ENCODE results near the gene IQGAP2.

Gene IQGAP2

GRCh38 chr5:76488969-76489368 is 85.9 kb downstream of the IQGAP2 start:
- Histone ChIP-seq H4K91ac (ENCODE audit: low read depth, low read length) (no peak overlapping the region), H3K4me3 (ENCODE audit: low read depth, low read length) (no peak overlapping the region), H3K27ac (ENCODE audit: low read depth, low read length) (no peak overlapping the region), H3K36me3 (ENCODE audit: control insufficient read depth in 1 of 2, insufficient read depth in 2 of 2, low read length in 2 of 2) (no peaks in the 10 kb centered on the region), H3K4me2 (ENCODE audit: low read length) (no peak overlapping the region), H3K4ac (ENCODE audit: low read depth, low read length) (no peak overlapping the region), H3K14ac (ENCODE audit: low read length) (no peak overlapping the region), H3K4me1 (ENCODE audit: control insufficient read depth in 1 of 2, insufficient read depth in 2 of 2, low read length in 2 of 2) (peaks cover 9 to 10% of the 10 kb centered on the region in 2 experiments), H3K79me2 (ENCODE audit: control insufficient read depth, insufficient read depth, low read length, poor library complexity) (no peaks in the 10 kb centered on the region), H2AK5ac (ENCODE audit: low read length) (no peak overlapping the region), H4K12ac (ENCODE audit: low read depth, low read length) (no peak overlapping the region), H4K8ac (ENCODE audit: low read depth, low read length) (no peak overlapping the region), H3K9me3 (ENCODE audit: insufficient read depth, low read depth, low read length) (peaks cover 1% of the 10 kb centered on the region), H3K79me1 (ENCODE audit: low read length) (no peaks in the 10 kb centered on the region), H2BK12ac (ENCODE audit: low read length) (no peak overlapping the region), H2BK120ac (ENCODE audit: insufficient read depth, low read length, poor library complexity) (no peak overlapping the region), H3K27me3 (ENCODE audit: insufficient read depth, low read length) (no peaks in the 10 kb centered on the region), H2BK5ac (ENCODE audit: low read depth, low read length, poor library complexity) (no peak overlapping the region), H3K23ac (ENCODE audit: low read length) (no peak overlapping the region), H3K18ac (ENCODE audit: low read length) (no peak overlapping the region), H3K9ac (ENCODE audit: low read length) (no peak overlapping the region), H2AFZ (ENCODE audit: insufficient read depth, low read length, poor library complexity) (no peak overlapping the region)
- no CpG with 5 or more reads among the region's 6 CpGs for WGBS (ENCODE audit: extremely low coverage, insufficient coverage, insufficient read length)
- no peak for DNase-seq

- no peak overlapping the region for H3K4me2 ChIP-seq (ENCODE audit: low read length)
- no peak overlapping the region for H3K4ac ChIP-seq (ENCODE audit: low read depth, low read length)
- no peaks in the 10 kb centered on the region for H3K36me3 ChIP-seq (ENCODE audit: control insufficient read depth in 1 of 2, insufficient read depth in 2 of 2, low read length in 2 of 2)
- no peak overlapping the region for H3K27ac ChIP-seq (ENCODE audit: low read depth, low read length)
- H3K79me2 ChIP-seq (ENCODE audit: control insufficient read depth, insufficient read depth, low read length, poor library complexity): no peaks in the 10 kb centered on the region
- no peak overlapping the region for H3K18ac ChIP-seq (ENCODE audit: low read length)
- H3K9me3 ChIP-seq (ENCODE audit: insufficient read depth, low read depth, low read length): peaks cover 1% of the 10 kb centered on the region
- no peak for DNase-seq
- H4K12ac ChIP-seq (ENCODE audit: low read depth, low read length): no peak overlapping the region
- H3K27me3 ChIP-seq (ENCODE audit: insufficient read depth, low read length): no peaks in the 10 kb centered on the region
- no peak overlapping the region for H2BK120ac ChIP-seq (ENCODE audit: insufficient read depth, low read length, poor library complexity)
- H4K8ac ChIP-seq (ENCODE audit: low read depth, low read length): no peak overlapping the region
- no peak overlapping the region for H2AFZ ChIP-seq (ENCODE audit: insufficient read depth, low read length, poor library complexity)
- no peak overlapping the region for H3K4me3 ChIP-seq (ENCODE audit: low read depth, low read length)
- no peak overlapping the region for H3K23ac ChIP-seq (ENCODE audit: low read length)
- no peak overlapping the region for H2BK5ac ChIP-seq (ENCODE audit: low read depth, low read length, poor library complexity)
- H2BK12ac ChIP-seq (ENCODE audit: low read length): no peak overlapping the region
- H2AK5ac ChIP-seq (ENCODE audit: low read length): no peak overlapping the region
- H3K14ac ChIP-seq (ENCODE audit: low read length): no peak overlapping the region
- H4K91ac ChIP-seq (ENCODE audit: low read depth, low read length): no peak overlapping the region
- H3K9ac ChIP-seq (ENCODE audit: low read length): no peak overlapping the region
- no peaks in the 10 kb centered on the region for H3K79me1 ChIP-seq (ENCODE audit: low read length)
- H3K4me1 ChIP-seq (ENCODE audit: control insufficient read depth in 1 of 2, insufficient read depth in 2 of 2, low read length in 2 of 2): peaks cover 9 to 10% of the 10 kb centered on the region in 2 experiments
- no CpG with 5 or more reads among the region's 7 CpGs for WGBS (ENCODE audit: extremely low coverage, insufficient coverage, insufficient read length)
These were observed 87.0 kb downstream of the IQGAP2 start for GRCh38 chr5:76489877-76490688.

- peaks cover 1% of the 10 kb centered on the region for H3K9me3 ChIP-seq (ENCODE audit: insufficient read depth, low read depth, low read length)
- H2BK5ac ChIP-seq (ENCODE audit: low read depth, low read length, poor library complexity): no peak overlapping the region
- H2AK5ac ChIP-seq (ENCODE audit: low read length): no peak overlapping the region
- peaks cover 9 to 10% of the 10 kb centered on the region in 2 experiments for H3K4me1 ChIP-seq (ENCODE audit: control insufficient read depth in 1 of 2, insufficient read depth in 2 of 2, low read length in 2 of 2)
- no peak overlapping the region for H3K9ac ChIP-seq (ENCODE audit: low read length)
- H2BK120ac ChIP-seq (ENCODE audit: insufficient read depth, low read length, poor library complexity): no peak overlapping the region
- no peak overlapping the region for H3K4me2 ChIP-seq (ENCODE audit: low read length)
- no peak for DNase-seq
- H3K36me3 ChIP-seq (ENCODE audit: control insufficient read depth in 1 of 2, insufficient read depth in 2 of 2, low read length in 2 of 2): no peaks in the 10 kb centered on the region
- H3K23ac ChIP-seq (ENCODE audit: low read length): no peak overlapping the region
- H3K14ac ChIP-seq (ENCODE audit: low read length): no peak overlapping the region
- H3K79me1 ChIP-seq (ENCODE audit: low read length): no peaks in the 10 kb centered on the region
- H4K12ac ChIP-seq (ENCODE audit: low read depth, low read length): no peak overlapping the region
- H4K8ac ChIP-seq (ENCODE audit: low read depth, low read length): no peak overlapping the region
- H4K91ac ChIP-seq (ENCODE audit: low read depth, low read length): no peak overlapping the region
- no peak overlapping the region for H3K18ac ChIP-seq (ENCODE audit: low read length)
- no peak overlapping the region for H2BK12ac ChIP-seq (ENCODE audit: low read length)
- no peak overlapping the region for H3K4me3 ChIP-seq (ENCODE audit: low read depth, low read length)
- no peak overlapping the region for H3K4ac ChIP-seq (ENCODE audit: low read depth, low read length)
- H3K27ac ChIP-seq (ENCODE audit: low read depth, low read length): no peak overlapping the region
- no peak overlapping the region for H2AFZ ChIP-seq (ENCODE audit: insufficient read depth, low read length, poor library complexity)
- H3K79me2 ChIP-seq (ENCODE audit: control insufficient read depth, insufficient read depth, low read length, poor library complexity): no peaks in the 10 kb centered on the region
- H3K27me3 ChIP-seq (ENCODE audit: insufficient read depth, low read length): no peaks in the 10 kb centered on the region
These were observed 87.9 kb downstream of the IQGAP2 start for GRCh38 chr5:76490960-76491359.

GRCh38 chr5:76492819-76493189 is 89.7 kb downstream of the IQGAP2 start:
- peak; percentile 16 to 58 for DNase-seq
- H3K79me2 ChIP-seq (ENCODE audit: control insufficient read depth, insufficient read depth, low read length, poor library complexity): no peaks in the 10 kb centered on the region
- WGBS (ENCODE audit: extremely low coverage, insufficient coverage, insufficient read length): no CpG with 5 or more reads among the region's 6 CpGs
- H3K14ac ChIP-seq (ENCODE audit: low read length): no peak overlapping the region
- H3K9ac ChIP-seq (ENCODE audit: low read length): no peak overlapping the region
- H2AK5ac ChIP-seq (ENCODE audit: low read length): no peak overlapping the region
- H4K8ac ChIP-seq (ENCODE audit: low read depth, low read length): no peak overlapping the region
- no peak overlapping the region for H3K18ac ChIP-seq (ENCODE audit: low read length)
- H3K23ac ChIP-seq (ENCODE audit: low read length): no peak overlapping the region
- no peak overlapping the region for H2BK5ac ChIP-seq (ENCODE audit: low read depth, low read length, poor library complexity)
- H3K27me3 ChIP-seq (ENCODE audit: insufficient read depth, low read length): no peaks in the 10 kb centered on the region
- no peak overlapping the region for H2AFZ ChIP-seq (ENCODE audit: insufficient read depth, low read length, poor library complexity)
- H3K27ac ChIP-seq (ENCODE audit: low read depth, low read length): no peak overlapping the region
- no peaks in the 10 kb centered on the region for H3K79me1 ChIP-seq (ENCODE audit: low read length)
- H3K4me1 ChIP-seq (ENCODE audit: control insufficient read depth in 1 of 2, insufficient read depth in 2 of 2, low read length in 2 of 2): peaks cover 9 to 10% of the 10 kb centered on the region in 2 experiments
- H4K91ac ChIP-seq (ENCODE audit: low read depth, low read length): no peak overlapping the region
- H4K12ac ChIP-seq (ENCODE audit: low read depth, low read length): no peak overlapping the region
- no peak overlapping the region for H3K4ac ChIP-seq (ENCODE audit: low read depth, low read length)
- H2BK120ac ChIP-seq (ENCODE audit: insufficient read depth, low read length, poor library complexity): no peak overlapping the region
- H3K4me3 ChIP-seq (ENCODE audit: low read depth, low read length): no peak overlapping the region
- H3K36me3 ChIP-seq (ENCODE audit: control insufficient read depth in 1 of 2, insufficient read depth in 2 of 2, low read length in 2 of 2): no peaks in the 10 kb centered on the region
- no peaks in the 10 kb centered on the region for H3K9me3 ChIP-seq (ENCODE audit: insufficient read depth, low read depth, low read length)
- H2BK12ac ChIP-seq (ENCODE audit: low read length): no peak overlapping the region
- no peak overlapping the region for H3K4me2 ChIP-seq (ENCODE audit: low read length)

Data from trophoblast cell (in vitro differentiated cells and primary cell).